ENCODE data around the gene IL5. TPM values are rescaled to one million over a fixed set of nuclear protein-coding genes. Genes with fewer than 3 reads are reported as not detected.
"Not testable (repeated sequence)": the region's sequence is repeated elsewhere in the genome, so short reads cannot be mapped to it uniquely, and the experiment has no call there.

Gene IL5
- total RNA-seq, 4 donors from 2014 or later: not detected

- Histone ChIP-seq H3K27ac (peak overlapping the region; percentile 87 to 89 (median 88)), H3K9me3 (no peaks in the 10 kb centered on the region), H3K4me3 (peak overlapping the region; percentile 50 to 75 (median 62)), H3K4me1 (peaks cover 6 to 24% (median 20%) of the 10 kb centered on the region in 4 donors), H3K36me3 (peaks cover 0 to 14% (median 0%) of the 10 kb centered on the region in 4 donors), H3K27me3 (no peaks in the 10 kb centered on the region)
- no peak for DNase-seq
- in situ Hi-C loops (cut with MboI; ENCODE audit: low pct_ligation_motif_present in 1 of 4, low pct_unique_long_range_greater_than_20kb in 1 of 4, low sequenced_read_pairs in 3 of 4): no loop called here
- intact Hi-C loops (cut with DNase I; ENCODE audit: low total_unique reads): no loop called here
- TF ChIP-seq POLR2A (IDR thresholded peaks at IDR 0.05) (no peak), CTCF (IDR thresholded peaks at IDR 0.05) (no peak), EP300 (IDR thresholded peaks at IDR 0.05; ENCODE audit: low read depth) (no peak), POLR2AphosphoS5 (IDR thresholded peaks at IDR 0.05) (no peak)
- WGBS, 2 donors (ENCODE audit: low coverage in 1 of 2): 61 to 63% methylated on average over 13 to 15 of the region's 15 CpGs
Observed at GRCh38 chr5:132556153-132556762, 12.9 kb upstream of the IL5 start.

GRCh38 chr5:132549576-132549975, 6.3 kb upstream of the IL5 start:
- Histone ChIP-seq H3K27ac (no peak overlapping the region), H3K4me3 (no peak overlapping the region), H3K27me3 (no peaks in the 10 kb centered on the region), H3K9me3 (no peaks in the 10 kb centered on the region), H3K4me1 (no peaks in the 10 kb centered on the region), H3K36me3 (no peaks in the 10 kb centered on the region)
- TF ChIP-seq CTCF (IDR thresholded peaks at IDR 0.05) (no peak), POLR2AphosphoS5 (IDR thresholded peaks at IDR 0.05) (no peak), POLR2A (IDR thresholded peaks at IDR 0.05) (no peak), EP300 (IDR thresholded peaks at IDR 0.05; ENCODE audit: low read depth) (no peak)
- in situ Hi-C loops (cut with MboI; ENCODE audit: low pct_ligation_motif_present in 1 of 4, low pct_unique_long_range_greater_than_20kb in 1 of 4, low sequenced_read_pairs in 3 of 4): loop anchor here in 1 of 4 donors (25.0 kb wide), 1 partner anchor 287 kb away; the partner anchor contains the start of gene PDLIM4
- 84 to 88% methylated on average over 2 of the region's 2 CpGs for WGBS, 2 donors (ENCODE audit: low coverage in 1 of 2)
- intact Hi-C loops (cut with DNase I; ENCODE audit: low total_unique reads): no loop called here
- no peak for DNase-seq

DNA sequence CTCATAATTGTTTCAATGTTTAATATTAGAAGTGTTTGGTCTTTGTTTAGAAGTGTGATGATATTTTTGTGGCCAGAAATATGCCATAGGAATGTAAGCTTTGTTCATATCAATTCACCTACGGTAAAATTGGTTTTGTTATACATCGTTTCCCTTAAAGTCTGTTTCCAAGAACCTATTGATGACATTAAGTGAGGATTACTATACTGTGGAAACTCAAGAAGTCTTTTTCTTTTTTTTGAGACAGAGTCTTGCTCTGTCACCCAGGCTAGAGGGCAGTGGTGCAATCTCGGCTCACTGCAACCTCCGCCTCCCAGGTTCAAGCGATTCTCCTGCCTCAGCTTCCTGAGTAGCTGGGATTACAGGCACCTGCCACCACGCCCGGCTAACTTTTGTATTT, 5.5 kb upstream of the IL5 start:
- WGBS, 2 donors (ENCODE audit: low coverage in 1 of 2): 92 to 100% methylated on average over 4 to 7 of the region's 7 CpGs
- DNase-seq; H3K36me3 ChIP-seq; H3K9me3 ChIP-seq; H3K4me1 ChIP-seq; H3K27ac ChIP-seq; H3K27me3 ChIP-seq; intact Hi-C loops (cut with DNase I; ENCODE audit: low total_unique reads); H3K4me3 ChIP-seq: not testable (repeated sequence)
- in situ Hi-C loops (cut with MboI; ENCODE audit: low pct_ligation_motif_present in 1 of 4, low pct_unique_long_range_greater_than_20kb in 1 of 4, low sequenced_read_pairs in 3 of 4): loop anchor here in 1 of 4 donors (25.0 kb wide), 1 partner anchor 287 kb away; the partner anchor contains the start of gene PDLIM4

GRCh38 chr5:132547269-132547668, 3.9 kb upstream of the IL5 start:
- no peak for DNase-seq
- 78 to 86% methylated on average over 2 of the region's 2 CpGs for WGBS, 2 donors (ENCODE audit: low coverage in 1 of 2)
- in situ Hi-C loops (cut with MboI; ENCODE audit: low pct_ligation_motif_present in 1 of 4, low pct_unique_long_range_greater_than_20kb in 1 of 4, low sequenced_read_pairs in 3 of 4): loop anchor here in 1 of 4 donors (25.0 kb wide), 1 partner anchor 285 kb away; the partner anchor contains the start of gene PDLIM4

More at GRCh38 chr5:132547269-132547668, 3.9 kb upstream of the IL5 start:
- no peaks in the 10 kb centered on the region for H3K9me3 ChIP-seq
- no peak overlapping the region for H3K27ac ChIP-seq
- intact Hi-C loops (cut with DNase I; ENCODE audit: low total_unique reads): no loop called here
- no peak overlapping the region for H3K4me3 ChIP-seq
- no peaks in the 10 kb centered on the region for H3K36me3 ChIP-seq
- H3K4me1 ChIP-seq: no peaks in the 10 kb centered on the region
- no peaks in the 10 kb centered on the region for H3K27me3 ChIP-seq
- TF ChIP-seq POLR2AphosphoS5 (IDR thresholded peaks at IDR 0.05) (no peak), CTCF (IDR thresholded peaks at IDR 0.05) (no peak), EP300 (IDR thresholded peaks at IDR 0.05; ENCODE audit: low read depth) (no peak), POLR2A (IDR thresholded peaks at IDR 0.05) (no peak)

All from transverse colon (tissue), 4 donors.